Measurements from ENCODE around the gene ACY1.
A peak's percentile ranks its signal among the peaks of the same experiment; 100 is the strongest.

ACY1 gene

GRCh38 chr3:51968883-51969678 is 14.3 kb upstream of the ACY1 start (continued):
- TF ChIP-seq ZNF114 (tag by site-specific recombination; IDR thresholded peaks at IDR 0.05) (no peak), ZFHX2 (tag by site-specific recombination; conservative IDR thresholded peaks at IDR 0.05) (peak; percentile 91), ZNF488 (tag by site-specific recombination; IDR thresholded peaks at IDR 0.05) (no peak), OVOL3 (tag by site-specific recombination; IDR thresholded peaks at IDR 0.05) (no peak), PRDM1 (tag by site-specific recombination; IDR thresholded peaks at IDR 0.05) (peak; percentile 84)

GRCh38 chr3:51969841-51970240 is 13.5 kb upstream of the ACY1 start:
- Histone ChIP-seq H3K4me3 (ENCODE audit: low read depth, low read length) (no peak overlapping the region), H3K36me3 (ENCODE audit: control insufficient read depth in 2 of 2, insufficient read depth in 1 of 2, low read length in 2 of 2) (peaks cover 0 to 7% of the 10 kb centered on the region in 2 experiments; a peak in 1 of 3 replicates), H3K27ac (ENCODE audit: extremely low read depth, low read depth, low read length) (no peak overlapping the region), H3K9me3 (ENCODE audit: control insufficient read depth, insufficient read depth, low read depth, low read length) (no peaks in the 10 kb centered on the region), H3K4me1 (ENCODE audit: control insufficient read depth, insufficient read depth, low read length) (0 out of 2 replicates have a peak, but pooled peaks cover 2% of the 10 kb centered on the region)
- no peak for TF ChIP-seq ZNF610 (tag by site-specific recombination; IDR thresholded peaks at IDR 0.05; ENCODE audit: borderline replicate concordance)
- TF ChIP-seq ZNF133 (tag by site-specific recombination; IDR thresholded peaks at IDR 0.05), result no peak
- 0 out of 2 replicates have a peak, but pooled peaks have one; percentile 38 for TF ChIP-seq HIC1 (tag by site-specific recombination; IDR thresholded peaks at IDR 0.05)
- TF ChIP-seq BCL6B (tag by site-specific recombination; IDR thresholded peaks at IDR 0.05), result no peak
- no peak for TF ChIP-seq KLF10 (tag by site-specific recombination; IDR thresholded peaks at IDR 0.05)
- ChIA-PET CTCF (interaction anchor here (1.2 to 1.4 kb wide), 2 partner anchors 27 to 28 kb away, joined by 4 to 9 read pairs; partner anchors contain the start of gene RRP9), POLR2A (interaction anchor here (0.6 to 1.6 kb wide), 3 partner anchors 10 to 17 kb away, joined by 3 to 6 read pairs (median 5); no protein-coding TSS in a partner anchor)

GRCh38 chr3:51970606-51971300 is 12.6 kb upstream of the ACY1 start:
- CTCF ChIA-PET, result interaction anchor here (0.8 to 1.2 kb wide), 2 partner anchors 28 to 29 kb away, joined by 4 read pairs; partner anchors contain the start of gene RRP9
- POLR2A ChIA-PET, result interaction anchor here (0.8 to 1.6 kb wide), 2 partner anchors 12 to 16 kb away, joined by 3 to 5 read pairs; no protein-coding TSS in a partner anchor
- no peak overlapping the region for H3K4me3 ChIP-seq (ENCODE audit: low read depth, low read length)
- H3K36me3 ChIP-seq (ENCODE audit: control insufficient read depth in 2 of 2, insufficient read depth in 1 of 2, low read length in 2 of 2), result peaks cover 0 to 7% of the 10 kb centered on the region in 2 experiments; a peak in 1 of 3 replicates
- no peaks in the 10 kb centered on the region for H3K9me3 ChIP-seq (ENCODE audit: control insufficient read depth, insufficient read depth, low read depth, low read length)
- no peak overlapping the region for H3K27ac ChIP-seq (ENCODE audit: extremely low read depth, low read depth, low read length)
- 0 out of 2 replicates have a peak, but pooled peaks cover 2% of the 10 kb centered on the region for H3K4me1 ChIP-seq (ENCODE audit: control insufficient read depth, insufficient read depth, low read length)
- TF ChIP-seq GFI1B (tag by site-specific recombination; IDR thresholded peaks at IDR 0.05) (no peak), ZNF639 (tag by site-specific recombination; IDR thresholded peaks at IDR 0.05) (no peak), ZNF670 (tag by site-specific recombination; IDR thresholded peaks at IDR 0.05; ENCODE audit: low read depth) (no peak), ZNF426 (tag by site-specific recombination; IDR thresholded peaks at IDR 0.05) (no peak), GLIS1 (tag by site-specific recombination; IDR thresholded peaks at IDR 0.05) (peak; percentile 66), ZBTB6 (tag by site-specific recombination; IDR thresholded peaks at IDR 0.05) (no peak), GLI4 (tag by site-specific recombination; IDR thresholded peaks at IDR 0.05) (no peak), KLF1 (tag by site-specific recombination; IDR thresholded peaks at IDR 0.05) (no peak), ZNF18 (tag by site-specific recombination; IDR thresholded peaks at IDR 0.05) (no peak)

Data from HEK293 (cell line).